GM18520 (cell line): ENCODE measurements around the gene MEGF10.

Source experiments
- ATAC-seq: cut with Tn5 transposase; IDR thresholded peaks from one replicate; pipeline ENCODE4 v1.9.1; 2021; ENCODE audit not compliant: unreplicated experiment

Gene MEGF10

GRCh38 chr5:127363403-127363802 is 72.8 kb downstream of the MEGF10 start:
- no peak for ATAC-seq

DNA sequence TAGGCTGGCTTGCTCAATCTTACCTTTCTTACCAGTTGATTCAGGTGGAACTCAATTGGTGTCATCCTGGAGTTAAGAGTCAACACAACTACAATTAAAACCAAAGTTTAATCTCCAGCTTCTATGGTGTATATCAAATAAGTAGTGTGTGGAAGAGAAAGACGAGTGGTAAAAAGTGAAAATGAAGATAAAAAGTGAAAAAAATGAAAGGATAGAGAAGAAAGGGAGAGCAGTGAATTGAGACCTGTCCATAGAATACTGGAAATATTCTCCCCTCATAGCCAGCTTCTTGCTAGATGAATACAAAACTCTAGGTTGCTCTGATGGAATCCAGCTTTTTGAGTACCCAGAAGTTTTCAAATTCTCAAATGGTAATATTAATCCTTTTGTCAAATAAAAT is 76.4 kb downstream of the MEGF10 start:
- no peak for ATAC-seq

GRCh38 chr5:127367946-127368465 is 77.4 kb downstream of the MEGF10 start:
- no peak for ATAC-seq

DNA sequence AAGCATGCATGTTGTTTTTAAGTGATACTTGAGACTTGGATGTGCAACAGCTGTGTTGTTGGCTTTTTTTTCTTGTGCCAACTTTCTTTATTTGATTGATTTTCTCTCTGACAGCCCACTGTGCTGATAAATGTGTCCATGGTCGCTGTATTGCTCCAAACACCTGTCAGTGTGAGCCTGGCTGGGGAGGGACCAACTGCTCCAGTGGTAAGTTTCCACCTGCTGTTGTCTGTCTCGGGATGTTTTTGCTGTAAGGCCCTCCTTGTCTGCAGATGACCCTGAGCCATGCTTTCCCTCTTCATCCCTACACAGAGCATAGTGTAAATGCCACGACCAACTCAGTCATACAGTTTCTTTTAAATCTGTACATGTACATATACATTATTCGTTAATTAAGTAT is 79.2 kb downstream of the MEGF10 start:
- no peak for ATAC-seq

GRCh38 chr5:127370631-127371030 is 80.0 kb downstream of the MEGF10 start:
- no peak for ATAC-seq

GRCh38 chr5:127373858-127374491 is 83.4 kb downstream of the MEGF10 start:
- ATAC-seq, result no peak

DNA sequence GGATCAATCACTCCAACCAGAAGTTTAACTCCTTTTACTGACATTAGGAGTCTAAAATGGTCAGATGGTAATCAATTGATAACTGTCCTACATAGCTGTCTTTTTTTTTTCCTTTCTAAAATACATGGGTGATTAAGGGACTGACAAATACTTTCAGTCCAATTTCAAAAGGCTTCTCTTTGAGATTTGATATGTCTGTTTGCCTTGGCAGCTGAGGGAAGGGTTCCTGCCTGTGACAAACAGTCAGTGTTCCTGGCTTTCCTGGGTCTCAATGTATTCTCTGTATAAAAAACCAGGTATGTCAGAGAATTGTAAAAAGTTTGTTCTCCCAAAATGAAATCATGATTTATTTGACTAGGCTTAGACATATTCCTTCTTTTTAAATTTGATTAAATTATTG is 84.5 kb downstream of the MEGF10 start:
- no peak for ATAC-seq

DNA sequence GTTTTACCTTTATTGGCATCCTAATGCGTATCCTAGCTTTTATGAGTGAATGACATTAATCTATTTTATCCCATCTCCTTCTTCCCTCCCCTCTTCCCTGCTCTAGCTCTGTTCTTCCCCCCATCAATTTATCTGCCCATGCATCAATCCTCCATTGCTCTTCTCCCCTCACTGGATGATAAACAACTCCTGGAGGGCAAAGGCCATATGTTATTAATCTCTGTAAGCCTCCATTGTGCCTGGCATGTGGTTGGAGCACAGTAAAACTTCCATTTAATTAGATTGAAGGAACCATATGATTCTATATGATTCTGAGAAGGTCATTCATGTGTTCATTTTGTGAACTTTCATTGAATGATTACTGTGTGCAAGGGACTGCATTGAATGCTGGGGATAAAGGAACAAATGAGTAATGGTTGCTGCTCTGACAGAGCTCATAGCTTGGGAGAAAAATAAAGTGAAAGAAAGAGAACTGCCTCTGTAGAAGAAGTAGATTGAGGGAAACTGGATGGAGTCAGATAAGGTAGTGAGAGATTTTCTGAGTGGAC is 85.0 kb downstream of the MEGF10 start:
- no peak for ATAC-seq

- no peak for ATAC-seq
These were observed 87.1 kb downstream of the MEGF10 start for GRCh38 chr5:127377651-127378050.

DNA sequence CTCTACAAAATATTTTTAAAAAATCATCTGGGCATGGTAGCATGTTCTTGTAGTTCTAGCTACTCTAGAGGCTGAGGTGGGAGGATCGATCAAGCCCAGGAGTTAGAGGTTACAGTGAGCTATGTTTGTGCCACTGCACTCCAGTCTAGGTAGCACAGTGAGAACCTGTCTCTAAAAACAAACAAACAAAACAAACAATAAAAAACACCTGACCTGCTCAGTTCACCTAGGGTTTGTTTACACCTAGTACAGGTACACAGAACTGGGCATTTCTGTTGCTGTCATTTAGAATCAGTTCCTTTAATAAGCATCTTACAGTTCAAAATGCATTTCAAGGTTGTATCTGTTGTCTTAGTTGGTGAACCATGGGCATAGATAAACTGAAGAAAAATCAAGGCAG is 95.3 kb downstream of the MEGF10 start:
- ATAC-seq, result no peak

- ATAC-seq, result no peak
These were observed 96.0 kb downstream of the MEGF10 start for GRCh38 chr5:127386557-127386956.

- no peak for ATAC-seq
These were observed 99.0 kb downstream of the MEGF10 start for GRCh38 chr5:127389601-127390000.

DNA sequence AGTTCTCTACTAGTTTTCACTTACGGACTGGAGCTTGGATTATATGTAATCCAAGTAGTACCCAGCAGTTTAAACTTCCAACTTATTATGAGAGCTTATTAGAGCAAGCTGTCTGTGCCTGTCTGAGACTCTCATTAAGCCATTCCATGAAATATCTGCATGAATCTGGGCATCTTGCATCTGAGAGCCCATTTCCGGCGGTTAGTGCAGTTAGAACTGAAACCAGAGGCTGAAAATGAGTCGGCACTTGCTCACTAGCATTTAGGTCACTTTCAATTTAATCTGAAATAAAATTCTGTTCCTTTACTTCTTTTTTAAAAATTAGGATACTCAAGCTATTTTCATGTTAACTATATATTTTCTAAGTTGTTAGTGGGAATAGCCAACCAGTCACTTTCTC is 102.2 kb downstream of the MEGF10 start:
- ATAC-seq, result no peak

DNA sequence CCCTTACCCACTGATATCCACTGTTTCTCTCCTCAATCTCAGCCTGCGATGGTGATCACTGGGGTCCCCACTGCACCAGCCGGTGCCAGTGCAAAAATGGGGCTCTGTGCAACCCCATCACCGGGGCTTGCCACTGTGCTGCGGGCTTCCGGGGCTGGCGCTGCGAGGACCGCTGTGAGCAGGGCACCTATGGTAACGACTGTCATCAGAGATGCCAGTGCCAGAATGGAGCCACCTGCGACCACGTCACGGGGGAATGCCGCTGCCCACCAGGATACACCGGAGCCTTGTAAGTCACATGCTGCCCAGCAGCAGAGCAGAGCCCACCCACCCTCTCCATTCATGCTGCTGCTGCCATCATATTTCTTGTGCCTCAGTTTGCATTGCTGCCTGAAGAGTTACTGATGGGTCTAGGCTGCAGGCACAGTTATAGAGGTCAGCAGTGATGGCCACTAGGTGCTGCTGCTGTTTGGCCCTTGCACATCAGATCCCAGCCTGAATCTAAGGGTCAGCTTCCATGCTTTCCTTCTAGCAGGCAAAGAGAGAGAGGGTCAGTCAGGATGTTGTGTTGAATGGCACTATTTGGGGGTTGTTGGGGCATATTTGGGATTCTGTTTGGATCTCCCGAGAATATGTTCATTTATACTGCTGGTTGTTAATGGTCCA is 106.0 kb downstream of the MEGF10 start:
- no peak for ATAC-seq

DNA sequence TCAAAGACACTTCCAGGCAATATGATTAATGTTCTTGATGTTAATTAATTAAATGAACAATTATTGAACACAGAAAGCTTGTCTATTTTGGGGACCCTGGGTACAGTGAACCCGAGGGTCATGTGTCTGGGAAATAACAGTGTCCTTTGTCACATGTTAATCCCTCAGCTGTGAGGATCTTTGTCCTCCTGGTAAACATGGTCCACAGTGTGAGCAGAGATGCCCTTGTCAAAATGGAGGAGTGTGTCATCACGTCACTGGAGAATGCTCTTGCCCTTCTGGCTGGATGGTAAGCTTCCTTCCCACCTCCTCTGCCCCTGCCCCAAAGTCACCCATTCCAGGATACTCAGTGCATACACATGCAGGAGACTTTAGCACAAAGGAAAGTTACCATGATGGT is 107.9 kb downstream of the MEGF10 start:
- no peak for ATAC-seq

GRCh38 chr5:127399068-127399467 is 108.5 kb downstream of the MEGF10 start:
- ATAC-seq, result no peak

DNA sequence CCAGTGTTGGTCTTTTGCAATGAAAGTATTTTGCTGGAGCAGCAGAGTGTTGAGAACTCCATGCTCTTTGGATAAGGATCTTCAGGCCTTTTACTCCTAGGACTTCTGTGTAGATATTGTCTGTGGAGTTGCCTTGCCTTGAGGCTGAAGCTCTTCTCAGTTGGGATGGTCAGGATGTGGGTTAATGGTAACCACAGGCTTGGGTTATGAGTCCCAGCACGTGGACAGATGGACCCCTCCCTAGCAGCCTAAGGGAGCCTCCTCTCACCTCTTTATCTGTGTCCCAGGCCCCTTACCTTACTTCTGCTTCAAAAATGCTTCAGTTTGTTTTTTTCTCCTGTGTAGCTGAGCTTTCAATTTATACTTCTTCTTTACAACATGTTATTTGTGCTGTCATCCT is 109.9 kb downstream of the MEGF10 start:
- no peak for ATAC-seq

DNA sequence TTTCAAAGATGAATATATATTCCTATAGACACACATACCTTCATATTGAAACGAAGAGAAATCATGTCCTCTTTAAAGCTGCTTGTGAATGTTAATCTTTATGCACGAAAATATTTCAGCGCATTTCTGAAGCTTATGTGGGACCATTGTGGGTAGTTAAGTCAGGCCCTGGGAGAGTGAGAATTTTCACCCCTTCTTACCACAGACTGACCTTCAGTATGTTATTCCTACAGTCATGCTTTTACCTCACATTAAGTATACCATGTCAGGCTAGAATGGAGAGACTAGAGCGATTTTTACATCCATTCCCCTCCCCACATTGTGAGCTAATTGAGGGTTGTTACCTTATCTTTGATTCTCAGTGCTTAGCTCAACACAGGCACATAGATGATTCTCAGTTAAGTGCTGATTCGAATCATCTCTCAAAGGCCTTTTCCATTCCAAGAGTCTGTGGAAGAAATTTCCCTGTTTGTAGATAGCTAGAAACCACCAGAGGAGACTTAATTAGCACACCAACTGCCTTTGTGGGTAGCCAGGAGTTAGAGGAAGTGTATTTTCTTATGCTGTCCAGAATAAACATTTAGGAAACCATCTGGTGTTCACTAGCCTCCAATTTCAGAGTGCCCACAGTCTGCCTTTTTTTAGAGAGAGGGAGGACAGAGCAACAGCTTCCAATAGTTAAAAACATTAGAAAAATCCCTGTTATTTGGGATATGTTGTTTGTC is 110.5 kb downstream of the MEGF10 start:
- no peak for ATAC-seq

DNA sequence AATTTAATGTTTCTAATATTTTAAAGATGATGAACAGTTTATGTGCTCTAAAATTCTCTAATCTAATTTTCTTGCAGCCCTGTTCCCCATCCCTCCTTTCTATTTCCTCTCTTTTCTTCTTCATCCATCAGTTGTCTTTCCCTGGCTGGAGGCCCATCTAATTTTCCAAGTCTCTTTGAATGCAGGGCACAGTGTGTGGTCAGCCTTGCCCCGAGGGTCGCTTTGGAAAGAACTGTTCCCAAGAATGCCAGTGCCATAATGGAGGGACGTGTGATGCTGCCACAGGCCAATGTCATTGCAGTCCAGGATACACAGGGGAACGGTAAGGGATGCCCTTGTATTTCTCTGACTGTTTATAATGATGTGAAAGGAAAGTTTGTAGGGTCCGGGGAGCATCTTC is 111.8 kb downstream of the MEGF10 start:
- no peak for ATAC-seq

GRCh38 chr5:127404190-127404589 is 113.6 kb downstream of the MEGF10 start:
- ATAC-seq, result no peak

- no peak for ATAC-seq
These were observed 115.9 kb downstream of the MEGF10 start for GRCh38 chr5:127406326-127407121.
